HUDEP-2 (cell line): Measurements from ENCODE around the gene PHLPP1.
A peak's percentile ranks its signal among the peaks of the same experiment; 100 is the strongest.

Experiments
- DNase-seq, 76 experiments: peaks; one replicate each; lab custom pipeline; 2025; ENCODE audit not compliant: unreplicated experiment in 76 of 76; lab: John Stamatoyannopoulos, UW

Gene PHLPP1

DNA sequence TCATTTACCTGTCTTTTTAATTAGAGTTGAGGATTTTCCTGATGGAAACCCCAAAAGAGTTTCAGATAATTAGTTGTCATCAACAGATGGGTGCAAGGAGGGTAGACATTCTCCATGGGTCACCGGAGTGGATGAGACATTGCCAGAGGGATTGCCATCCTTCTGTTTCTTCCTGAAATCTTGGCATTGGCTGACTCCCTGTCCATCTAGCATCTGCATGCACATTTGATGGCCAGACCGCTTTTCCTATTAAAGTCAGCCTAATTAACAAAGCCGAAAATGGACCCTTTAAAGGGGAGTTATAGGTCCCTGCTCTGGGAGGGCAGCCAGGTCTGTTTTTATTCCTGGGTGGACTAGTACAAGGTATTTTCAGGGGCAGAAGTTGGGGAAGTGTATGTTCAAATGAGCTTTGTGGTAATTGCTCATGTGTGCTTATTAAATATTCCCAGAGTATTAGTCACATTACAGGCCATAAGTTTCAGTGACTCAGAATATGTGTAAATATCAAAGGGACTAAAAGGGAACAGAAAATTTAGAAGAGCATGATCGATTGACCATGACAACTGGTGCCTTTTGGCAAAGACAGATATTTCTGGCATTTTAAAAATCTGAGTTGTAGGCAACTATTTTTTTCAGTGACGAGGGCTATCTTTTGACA lies 209.8 kb downstream of the PHLPP1 start:
- no peak for DNase-seq

DNA sequence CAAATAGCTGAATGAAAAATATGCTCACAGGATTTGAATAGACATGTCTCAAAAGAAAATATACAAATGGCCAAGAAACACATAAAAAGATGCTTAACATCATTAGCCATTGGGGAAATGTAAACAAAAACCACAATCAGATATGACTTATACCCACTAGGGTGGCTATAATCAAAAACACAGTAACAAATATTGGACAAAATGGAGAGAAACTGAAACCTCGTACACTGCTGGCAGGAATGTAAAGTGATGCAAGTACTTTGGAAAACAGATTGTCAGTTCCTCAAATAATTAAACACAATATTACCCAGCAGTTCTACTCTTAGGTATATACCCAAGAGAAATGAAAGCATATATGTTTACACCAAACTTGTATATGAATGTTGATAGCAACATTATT lies 213.0 kb downstream of the PHLPP1 start:
- no peak for DNase-seq

DNA sequence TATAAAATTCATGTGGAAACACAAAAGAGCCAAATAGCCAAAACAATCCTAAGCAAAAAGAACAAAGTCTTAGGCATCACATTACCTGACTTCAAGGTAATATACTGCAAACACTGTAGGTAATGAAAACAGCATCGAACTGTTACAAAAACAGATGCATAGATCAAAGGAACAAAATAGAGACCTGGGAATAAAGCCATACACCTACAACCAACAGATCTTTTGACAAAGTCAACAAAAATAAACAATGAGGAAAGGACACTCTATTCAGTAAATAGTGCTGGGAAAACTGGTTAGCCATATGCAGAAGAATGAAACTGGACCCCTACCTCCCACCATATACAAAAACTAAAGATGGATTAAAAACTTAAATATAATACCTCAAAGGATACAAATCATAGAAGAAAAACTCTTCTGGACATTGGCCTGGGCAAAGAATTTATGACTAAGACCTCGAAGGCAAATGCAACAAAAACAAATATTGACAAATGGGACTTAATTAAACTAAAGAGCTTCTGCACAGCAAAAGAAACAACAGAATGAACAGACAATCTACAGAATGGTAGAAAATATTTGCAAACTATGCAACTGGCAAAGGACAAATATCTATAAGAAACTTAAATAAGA lies 218.0 kb downstream of the PHLPP1 start:
- no peak for DNase-seq

DNA sequence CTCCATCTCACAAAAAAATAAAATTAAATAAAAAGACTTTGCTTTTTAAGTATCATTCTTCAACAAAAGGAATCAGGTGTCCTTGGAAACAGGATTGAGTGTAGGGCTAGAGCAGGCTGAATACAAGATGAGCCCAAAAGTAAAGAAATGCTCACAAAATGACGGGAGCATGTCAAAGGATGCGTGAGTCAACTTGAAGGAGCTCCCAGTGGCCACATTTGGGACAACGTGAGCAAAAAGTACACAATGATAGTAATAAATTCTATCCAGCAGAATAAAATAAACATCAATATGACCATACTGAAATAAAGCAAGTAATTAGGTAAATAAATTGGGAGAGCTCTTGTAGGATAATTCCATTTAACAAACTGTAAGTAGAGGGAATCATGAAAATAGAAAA lies 220.7 kb downstream of the PHLPP1 start:
- DNase-seq: no peak

DNA sequence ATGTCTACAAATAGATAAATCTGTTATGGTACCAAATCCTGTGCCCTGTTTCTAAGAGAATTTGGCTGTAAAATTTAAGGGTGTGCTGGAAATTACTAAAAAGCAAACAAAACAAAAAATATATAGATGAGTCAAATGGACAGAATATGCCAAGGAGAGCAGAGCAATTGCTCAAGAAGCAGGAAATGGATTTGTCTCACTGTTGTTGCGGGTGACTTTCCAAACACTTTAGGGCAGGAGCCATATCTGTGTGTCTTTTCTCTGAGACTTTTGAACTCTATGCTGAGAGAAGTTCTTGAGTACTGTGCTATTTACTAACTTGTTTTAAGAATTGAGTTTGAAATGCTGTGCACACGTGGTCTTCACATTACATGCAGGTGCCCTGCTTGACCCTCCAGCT lies 221.7 kb downstream of the PHLPP1 start:
- no peak for DNase-seq

DNA sequence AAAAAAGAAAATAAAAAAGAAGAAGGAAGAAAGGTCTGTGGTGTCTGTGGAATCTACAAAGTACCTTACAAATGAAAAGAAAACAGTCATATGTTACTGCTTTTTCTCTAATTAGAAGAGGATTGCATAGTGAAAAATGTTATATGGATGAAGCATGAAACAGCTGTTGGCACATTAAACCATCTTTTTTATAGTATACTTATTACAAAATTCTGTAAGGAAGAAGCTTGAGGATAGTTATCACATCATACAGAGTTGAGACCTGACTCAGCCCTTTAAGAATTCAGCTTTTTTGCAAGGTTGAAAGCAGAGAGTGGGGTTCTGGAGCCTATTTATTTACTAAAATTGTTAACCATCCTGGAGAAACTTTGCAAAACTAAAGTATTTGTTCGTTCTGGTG lies 222.7 kb downstream of the PHLPP1 start:
- no peak for DNase-seq

DNA sequence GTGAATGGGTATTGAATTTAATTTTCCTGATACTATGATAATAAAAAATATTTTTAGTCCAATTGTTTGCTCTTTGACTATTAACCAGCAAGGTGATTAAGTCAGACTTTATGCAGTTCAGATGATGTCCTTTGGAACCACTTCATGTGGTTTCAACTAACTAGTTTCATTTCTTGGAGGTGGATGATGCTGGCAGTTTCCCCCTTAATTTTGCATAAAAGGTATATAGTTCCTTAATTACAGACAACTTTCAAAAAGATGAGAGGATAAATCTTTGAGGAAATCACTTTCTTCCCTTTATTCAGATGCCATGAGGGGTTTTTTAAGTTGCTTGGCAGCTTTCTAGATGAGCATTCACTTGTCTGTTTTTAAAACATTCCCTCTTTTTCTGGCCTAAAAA lies 223.1 kb downstream of the PHLPP1 start:
- no peak for DNase-seq

DNA sequence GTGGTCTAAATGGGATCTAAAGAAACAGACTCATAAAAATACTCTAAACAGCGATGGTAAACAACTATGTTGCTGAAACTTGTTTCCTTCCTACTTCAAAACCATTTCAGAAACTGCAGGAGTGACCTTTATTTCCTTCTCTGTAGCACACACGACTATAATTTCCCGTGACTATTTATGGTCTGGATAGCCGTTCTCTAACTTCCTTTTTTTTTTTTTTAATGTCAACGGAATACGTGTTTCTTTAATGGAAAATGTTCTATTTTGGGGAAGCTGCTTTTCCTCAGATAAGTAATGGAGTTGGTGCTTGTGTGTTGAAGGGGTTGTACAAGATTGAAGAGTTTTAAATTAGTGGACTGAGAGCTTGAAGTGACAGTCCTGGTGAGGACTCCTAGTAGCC lies 224.1 kb downstream of the PHLPP1 start:
- no peak for DNase-seq

DNA sequence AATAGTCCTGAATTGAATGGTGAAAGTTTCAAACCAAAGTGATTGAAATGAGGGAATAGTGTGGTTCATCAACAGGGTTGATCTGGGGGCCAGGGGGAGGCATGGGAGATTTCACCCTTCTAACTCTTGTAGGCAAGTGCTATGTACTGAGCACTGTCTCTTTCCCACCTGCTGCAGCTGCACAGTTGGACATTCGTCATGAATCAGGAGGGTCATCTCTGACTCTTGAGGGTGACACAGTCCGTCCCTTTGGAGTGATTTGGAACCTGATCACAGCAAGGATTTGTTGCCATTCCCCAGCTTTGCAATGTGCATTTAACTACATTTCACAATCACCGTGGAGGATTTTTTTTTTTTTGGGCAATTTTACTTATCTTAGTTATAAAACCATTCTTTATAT lies 224.6 kb downstream of the PHLPP1 start:
- no peak for DNase-seq

DNA sequence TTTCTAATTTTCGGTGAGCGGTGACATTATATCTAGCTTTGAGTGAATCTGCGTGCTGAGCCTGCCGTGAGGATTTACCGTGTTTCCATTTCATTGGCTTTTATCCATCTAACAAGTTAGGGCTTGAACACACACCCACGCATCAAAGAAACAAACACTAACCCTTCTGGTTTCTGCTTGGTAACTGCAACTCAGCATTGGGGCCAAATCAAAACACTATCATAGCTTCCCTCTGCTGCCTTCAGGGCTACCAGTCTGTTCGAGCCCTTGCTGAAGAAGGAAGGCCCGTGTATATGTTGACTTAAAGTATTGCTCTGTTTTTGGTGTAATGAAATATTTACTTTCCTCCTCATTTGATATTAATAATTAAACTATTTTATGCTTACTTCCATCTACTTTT lies 227.2 kb downstream of the PHLPP1 start:
- DNase-seq: no peak

DNA sequence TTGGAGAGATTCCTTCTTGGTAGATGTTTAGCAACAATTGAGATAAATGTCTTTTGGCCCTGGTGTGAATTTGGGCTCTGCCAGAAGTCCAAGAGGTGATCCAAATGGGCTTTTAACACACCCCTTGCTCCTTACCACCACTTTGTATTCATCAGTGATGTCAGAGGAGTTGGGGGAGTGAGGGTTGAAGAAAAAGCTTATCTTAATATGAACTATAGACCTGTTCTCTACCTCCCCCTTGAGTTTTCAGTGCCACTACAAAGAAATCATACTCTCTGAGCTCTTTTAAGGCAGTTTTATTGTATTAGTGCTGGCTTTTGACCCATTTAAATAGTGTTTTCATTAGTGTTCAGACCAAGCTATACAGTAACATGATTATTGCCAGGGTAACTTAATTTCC lies 229.1 kb downstream of the PHLPP1 start:
- no peak for DNase-seq

DNA sequence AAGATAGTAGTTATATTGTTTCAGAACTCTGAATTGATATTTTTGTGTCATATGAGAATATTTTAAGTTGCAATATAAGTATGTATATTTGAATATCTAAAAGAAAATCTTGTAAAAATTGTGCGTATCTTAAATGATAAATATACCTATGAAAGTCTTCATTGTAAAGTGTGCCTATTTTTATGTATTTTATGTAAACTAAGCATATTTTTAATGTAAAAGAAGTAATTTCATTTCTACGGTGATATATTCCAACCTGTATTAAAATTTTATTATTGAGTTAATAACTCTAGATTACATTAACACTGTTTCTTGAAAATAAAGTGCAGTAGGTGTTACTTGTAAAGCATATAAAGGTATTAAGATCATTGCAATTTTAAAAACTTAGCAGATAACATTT lies 233.4 kb downstream of the PHLPP1 start:
- DNase-seq: no peak

DNA sequence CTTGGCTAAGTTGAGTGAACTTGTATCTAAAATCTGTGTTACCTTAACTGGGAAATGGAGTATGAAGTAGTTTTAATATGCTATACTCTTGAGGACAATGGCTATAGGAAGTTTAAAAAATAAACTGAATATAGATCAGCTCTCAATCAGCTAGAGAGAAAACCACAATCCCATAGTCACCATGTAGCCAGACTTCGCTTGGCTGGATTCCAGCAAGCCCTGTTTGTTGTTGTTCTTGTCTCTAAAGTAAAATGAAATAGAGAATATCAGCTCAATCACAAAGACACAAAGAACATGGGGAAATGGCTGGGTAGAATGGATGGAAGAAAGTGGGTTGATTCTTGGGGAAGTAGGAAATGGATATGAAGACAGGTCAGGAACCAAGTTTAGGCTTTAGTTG lies 234.9 kb downstream of the PHLPP1 start:
- no peak for DNase-seq

DNA sequence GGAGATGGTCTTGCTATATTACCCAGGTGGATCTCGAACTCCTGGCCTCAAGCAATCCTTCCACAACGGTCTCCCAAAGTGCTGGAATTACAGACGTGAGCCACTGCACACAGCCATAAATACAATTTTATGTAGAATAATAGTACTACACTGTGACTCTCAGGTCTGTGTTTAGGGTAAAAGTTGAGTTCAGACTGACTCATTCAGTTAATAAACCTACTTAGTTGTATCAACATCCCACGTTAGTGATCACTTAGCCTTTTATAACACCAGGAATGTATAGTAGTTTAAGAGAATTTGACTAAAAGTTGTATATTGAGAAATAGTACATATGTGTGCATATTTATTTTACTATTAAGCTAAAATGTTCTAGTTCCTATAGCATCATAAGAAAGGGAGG lies 237.5 kb downstream of the PHLPP1 start:
- DNase-seq: no peak

DNA sequence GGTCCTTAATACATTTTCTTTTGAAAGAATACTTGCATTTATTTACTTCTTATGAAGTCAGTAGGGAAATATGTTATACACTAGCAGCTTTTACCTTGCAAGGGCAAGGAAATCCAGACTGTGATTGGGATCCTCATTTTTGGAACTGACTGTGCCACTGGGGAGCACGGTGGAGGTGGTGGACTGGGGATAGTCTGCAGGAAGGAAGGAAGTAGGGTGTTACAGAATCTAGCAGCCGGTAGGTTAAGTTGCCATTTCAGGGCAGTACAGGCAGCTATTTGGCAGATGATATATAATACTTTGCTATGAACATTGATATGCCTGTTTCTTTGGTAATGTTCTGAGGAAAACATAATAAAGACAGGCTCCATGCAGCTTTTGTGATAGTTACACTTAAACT lies 238.3 kb downstream of the PHLPP1 start:
- DNase-seq: no peak

DNA sequence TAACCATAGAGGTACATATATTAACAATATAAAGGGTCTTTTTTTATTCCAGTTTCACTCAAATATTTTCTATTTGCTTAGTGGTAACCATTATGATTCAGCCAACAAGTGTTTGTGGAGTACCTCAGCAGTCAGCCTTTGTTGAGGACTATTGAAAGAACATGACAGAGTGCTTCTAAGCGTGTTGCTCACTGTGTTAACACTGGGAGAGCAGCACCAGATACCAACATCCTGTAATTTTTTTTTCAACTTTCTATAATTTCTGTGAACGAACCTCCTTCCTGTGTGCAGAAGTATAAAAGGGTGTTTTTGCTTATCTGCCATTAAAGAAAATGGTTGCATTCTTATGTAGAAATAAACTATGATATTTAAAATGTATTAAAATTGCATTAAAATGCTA lies 239.0 kb downstream of the PHLPP1 start:
- no peak for DNase-seq

DNA sequence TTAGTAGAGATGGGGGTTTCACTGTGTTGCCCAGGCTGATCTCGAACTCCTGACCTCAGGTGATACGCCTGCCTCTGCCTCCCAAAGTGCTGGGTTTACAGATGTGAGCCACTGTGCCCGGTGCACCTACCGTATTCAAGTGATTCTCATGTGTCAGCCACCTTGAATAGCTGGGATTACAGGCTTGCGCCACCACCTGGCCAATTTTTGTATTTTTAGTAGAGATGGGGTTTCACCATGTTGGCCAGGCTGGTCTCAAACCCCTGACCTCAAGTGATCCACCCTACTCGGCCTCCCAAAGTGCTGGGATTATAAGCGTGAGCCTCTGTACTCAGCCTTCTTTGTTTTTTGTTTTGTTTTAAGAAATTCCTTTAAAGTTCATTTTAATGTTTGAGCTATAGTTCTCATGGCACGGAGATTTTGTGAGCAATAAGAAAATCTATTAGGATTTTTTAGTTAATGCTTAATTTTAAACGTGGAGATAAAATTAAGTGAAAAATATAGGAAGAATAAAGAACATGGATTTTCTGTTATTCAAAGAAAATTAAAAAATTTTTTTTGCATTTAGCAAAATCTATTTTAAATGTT lies 242.6 kb downstream of the PHLPP1 start:
- peak in 36 of 76 experiments; percentile 1 to 69 (median 24) for DNase-seq

DNA sequence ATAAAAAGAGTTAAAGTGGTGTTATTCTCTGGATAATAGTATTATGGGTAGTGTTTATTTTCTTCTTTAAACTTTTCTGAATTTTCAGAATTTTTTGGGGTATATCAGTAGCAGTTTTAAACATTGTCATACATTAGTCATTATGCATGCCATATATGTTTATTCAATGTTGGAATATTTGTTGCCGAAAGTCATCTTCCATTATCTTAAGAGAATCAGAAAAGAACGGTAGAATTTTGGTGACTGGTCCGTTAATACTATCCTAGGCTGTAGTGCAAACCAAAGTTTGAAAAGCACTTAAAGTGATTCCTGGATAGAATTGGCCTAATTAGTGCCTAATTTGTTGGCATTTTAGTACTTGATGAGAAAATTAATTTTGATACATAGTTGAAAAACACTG lies 244.1 kb downstream of the PHLPP1 start:
- DNase-seq: no peak

DNA sequence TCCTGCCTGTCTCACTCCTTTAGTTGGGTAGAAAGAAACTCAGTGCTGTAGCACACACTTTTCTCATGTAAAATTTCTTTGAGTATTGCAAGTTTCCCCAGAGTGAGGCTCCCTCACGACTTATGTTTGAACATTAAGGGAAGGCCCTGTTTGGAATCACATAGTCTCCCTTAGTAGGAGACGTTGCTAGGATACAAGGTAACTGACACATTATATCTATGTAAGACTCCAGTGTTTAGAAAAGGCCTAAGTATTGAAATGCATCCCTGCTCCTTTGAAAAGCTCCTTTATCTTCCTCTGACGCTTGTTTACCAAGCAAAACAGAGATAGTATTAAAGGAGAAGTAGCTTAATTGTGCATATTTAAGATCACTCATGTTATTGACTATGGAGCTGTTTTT lies 248.2 kb downstream of the PHLPP1 start:
- no peak for DNase-seq

DNA sequence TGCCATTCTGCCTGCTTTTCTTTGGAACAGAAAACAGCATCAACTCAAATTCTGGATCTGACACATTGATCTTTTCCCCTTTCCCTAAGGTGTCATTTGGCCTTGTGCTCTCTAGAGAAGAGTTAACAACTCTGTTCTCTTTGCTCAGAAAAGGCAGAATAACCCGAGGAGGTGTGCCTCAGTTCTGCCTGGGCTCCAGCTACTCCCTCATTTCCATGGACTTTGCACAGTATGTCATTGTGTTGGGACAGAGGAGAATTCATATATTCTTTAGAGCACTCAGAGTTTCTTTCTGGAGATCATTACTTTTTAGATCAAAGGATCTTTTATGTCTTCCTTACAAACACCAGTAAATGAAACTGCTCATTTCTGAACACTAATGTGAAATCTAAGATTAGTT lies 249.1 kb downstream of the PHLPP1 start:
- DNase-seq: no peak

DNA sequence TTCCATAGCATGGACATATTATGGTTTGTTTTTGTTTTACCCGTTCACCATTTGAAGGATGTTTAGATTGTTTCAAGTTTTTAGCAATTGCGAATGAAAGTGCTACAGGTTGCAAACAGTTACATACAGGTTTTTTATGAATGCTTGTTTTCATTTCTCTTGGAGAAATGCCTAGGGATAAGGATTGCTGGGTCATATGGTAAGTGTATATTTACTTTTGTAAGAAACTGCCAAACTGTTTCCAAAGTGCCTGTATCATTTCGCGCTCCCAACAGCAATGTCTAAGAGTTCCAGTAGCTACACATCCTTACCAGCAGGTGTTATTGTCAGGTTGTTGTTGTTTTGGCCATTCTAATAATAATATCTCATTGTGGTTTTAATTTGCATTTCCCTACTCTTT lies 251.7 kb downstream of the PHLPP1 start:
- DNase-seq: no peak

DNA sequence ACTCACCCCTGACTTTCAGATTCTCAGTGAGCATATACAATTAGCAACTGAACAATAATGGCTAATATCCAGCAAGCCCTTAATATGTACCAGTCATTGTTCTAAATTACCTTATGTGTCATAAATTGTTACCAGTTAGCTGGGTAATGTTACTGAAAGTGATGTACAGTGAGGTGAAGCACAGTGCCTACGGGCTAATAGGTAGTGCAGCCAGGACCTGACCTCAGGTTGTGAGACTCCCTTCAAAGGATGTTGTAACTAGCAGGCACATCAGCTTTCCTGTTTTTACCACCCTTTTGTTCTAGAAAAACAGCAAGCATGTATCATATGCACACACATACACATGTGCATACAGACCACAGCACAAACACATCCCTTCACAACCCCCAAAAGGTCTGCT lies 258.3 kb downstream of the PHLPP1 start:
- DNase-seq: no peak

DNA sequence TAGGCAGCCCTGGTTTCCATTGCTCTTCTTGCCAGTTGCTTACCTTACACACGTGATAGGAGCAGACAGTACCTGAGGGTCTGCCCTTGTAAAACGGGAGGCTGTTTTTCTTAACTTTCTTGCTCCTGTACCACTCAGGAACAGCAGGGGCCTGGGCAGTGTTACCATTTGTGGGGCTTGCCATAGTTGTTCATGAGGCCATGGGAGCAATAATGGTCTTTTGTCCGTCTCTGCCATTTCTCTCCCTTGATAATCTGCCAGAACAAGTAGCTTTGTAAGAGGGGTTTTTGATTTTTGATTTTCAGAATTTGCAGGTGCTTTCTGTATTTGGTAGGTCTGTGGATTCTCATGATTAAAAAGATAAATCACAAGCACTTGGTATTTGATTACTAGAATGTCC lies 259.0 kb downstream of the PHLPP1 start:
- DNase-seq: no peak
